SK-N-MC (cell line): ENCODE measurements around the gene FBXL17.

Experiments
- EZH2 ChIP-seq: fragments of 200-600 bp; sonication (generic); IDR thresholded peaks from one replicate; pipeline ENCODE4 v1.6.1; 2017; ENCODE audit warnings: antibody characterized with exemption
- POLR2AphosphoS5 ChIP-seq: IDR thresholded peaks from 2 replicates; pipeline ENCODE4 v1.6.1; 2012; ENCODE audit warnings: mild to moderate bottlenecking, low read depth, low read length, borderline replicate concordance

DNA sequence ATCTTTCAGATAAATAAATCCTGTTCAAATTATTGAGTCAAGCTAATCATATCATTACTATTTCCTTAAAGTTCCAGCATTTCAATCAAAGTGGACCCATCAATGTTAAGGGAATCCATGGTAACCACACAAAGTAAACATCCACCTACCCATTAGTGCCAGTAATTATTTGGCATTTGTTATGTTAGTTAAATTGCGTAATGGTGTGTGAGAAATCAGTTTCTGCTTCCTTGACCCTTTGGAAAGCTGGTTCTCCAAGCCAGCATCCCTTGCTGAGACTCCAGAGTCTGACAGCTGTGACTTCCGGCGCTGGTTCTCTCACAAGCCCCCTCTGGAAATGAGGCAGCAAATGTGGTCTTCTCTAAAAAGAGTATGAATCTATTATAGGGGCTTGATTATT, 402.6 kb downstream of the FBXL17 start:
- TF ChIP-seq EZH2 = no peak
- no peak for TF ChIP-seq POLR2AphosphoS5
